Stimulated activated naive CD4-positive, alpha-beta T cell treated with Interleukin-2 at 50 U/mL for 16 hours (primary cell): Measurements from ENCODE around the gene FLT3.

ENCODE experiments used
- DNase-seq: peaks from one replicate; lab custom pipeline; 2025; lab: John Stamatoyannopoulos, UW

FLT3 gene

DNA sequence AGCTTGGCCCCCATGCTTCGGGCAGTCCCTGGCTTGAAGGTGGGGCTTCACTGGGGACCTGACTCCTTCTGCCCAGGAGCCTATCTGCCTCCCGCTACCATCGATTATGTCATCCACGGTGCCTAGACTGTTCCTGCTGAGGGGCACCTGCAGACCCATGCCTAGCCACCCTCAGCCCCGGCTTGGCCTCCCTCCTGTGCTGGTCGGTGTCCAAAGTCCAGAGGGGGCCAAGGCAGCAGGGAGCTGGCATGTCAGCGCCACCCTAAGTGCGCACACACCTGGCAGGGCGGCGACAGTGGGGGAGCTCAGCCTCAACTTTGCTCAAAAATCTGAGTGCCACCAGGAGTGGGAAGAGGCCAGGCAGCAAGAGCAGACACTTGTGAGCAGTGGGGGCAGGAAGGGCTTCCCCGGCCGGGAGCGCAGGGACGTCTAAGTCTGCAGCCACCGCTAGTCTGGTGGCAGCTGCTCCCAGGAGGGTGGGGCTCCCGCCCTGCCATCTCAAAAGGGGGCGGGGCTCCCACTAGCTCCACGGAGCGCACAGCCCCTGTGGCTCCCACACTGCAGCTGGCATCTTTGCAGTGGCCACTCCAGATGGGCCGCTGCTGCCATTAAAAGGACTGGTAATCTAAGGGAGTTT, 98.4 kb downstream of the FLT3 start:
- no peak for DNase-seq

DNA sequence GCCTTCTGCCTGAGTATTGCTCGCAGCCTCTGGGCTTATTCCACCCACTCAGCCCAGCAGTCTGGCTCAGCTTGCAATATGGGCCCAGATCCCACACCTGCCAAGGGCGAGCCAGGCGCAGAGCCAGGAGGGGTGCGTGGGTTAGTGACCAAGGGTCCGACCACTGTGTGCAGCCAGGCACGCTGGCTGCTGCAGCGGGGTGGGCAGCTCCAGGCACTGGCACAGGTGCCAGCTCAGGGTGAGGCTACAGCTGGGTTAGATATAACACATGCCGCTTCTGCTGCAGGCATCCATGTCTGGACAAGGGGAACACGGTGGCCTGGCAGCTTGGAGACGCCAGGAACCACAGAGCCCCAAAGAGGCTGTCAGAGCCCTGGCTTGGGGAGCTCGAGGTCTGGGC, 99.3 kb downstream of the FLT3 start:
- no peak for DNase-seq

DNA sequence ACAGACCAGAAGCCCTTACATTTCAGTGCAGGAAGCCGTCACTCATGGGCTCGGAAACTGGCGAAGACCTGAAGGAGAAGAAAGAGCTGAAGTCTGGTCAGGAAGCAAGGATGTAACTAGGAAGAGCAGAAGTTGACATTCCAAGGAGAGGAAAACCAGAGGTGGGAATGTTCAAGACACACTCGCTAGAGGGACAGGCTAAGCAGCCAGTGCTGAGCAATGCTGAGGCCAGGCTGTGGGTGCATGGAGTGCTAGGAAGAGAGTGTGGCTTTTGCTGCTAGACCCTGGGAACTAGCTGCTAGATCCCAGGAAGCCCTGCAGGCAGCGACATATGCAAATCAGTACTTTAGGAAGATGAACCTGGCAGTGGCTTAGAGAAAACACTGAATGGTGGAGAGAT, 99.8 kb downstream of the FLT3 start:
- no peak for DNase-seq

DNA sequence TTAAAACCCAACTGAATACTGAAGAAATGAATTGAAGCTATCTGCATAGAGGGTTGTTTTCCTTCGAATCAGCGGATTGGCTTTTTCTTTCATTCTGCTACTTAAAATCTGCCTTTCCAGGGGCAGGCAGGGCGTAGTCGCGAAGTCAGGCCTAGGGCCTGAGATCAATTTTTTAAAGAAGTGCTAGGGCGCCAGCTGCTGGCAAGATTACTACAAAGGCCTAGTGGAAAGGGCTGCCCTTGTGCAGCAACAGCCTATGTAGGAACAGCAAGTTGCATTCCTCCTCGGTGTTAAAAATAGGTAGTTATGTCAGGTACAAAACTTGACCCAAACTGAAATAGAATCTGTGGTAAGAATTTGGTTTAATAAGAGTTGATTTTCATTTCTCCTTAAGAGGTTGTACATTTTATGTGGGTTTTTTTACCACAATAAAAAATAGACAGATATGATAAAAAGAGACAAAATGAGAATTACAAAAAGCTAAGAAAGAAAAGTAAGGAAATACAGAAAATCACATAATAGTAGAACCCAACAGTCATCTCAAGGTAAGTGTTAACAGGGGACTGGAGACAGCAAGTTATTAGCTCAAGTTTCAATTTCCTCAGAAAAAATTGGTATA, 102.4 kb downstream of the FLT3 start:
- DNase-seq, result no peak

DNA sequence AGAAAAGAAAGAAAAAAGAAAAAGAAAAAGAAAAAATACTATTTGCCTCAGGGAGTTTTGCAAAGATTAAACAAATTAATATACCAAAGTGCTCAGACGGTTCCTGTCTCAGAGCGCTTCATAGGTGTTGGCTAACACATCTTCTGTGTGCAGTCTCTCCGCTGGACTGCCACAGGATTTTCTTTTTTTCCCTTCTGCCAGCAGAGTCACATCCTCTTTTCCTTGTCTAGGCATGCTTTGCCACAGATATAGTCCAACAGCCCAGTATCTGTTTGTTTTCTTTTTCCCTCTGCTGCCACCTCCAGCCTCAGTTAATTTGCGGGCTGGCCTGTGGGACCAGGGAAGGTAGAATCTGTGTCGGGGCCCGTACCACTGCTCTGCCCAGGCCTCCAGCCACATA, 108.5 kb downstream of the FLT3 start:
- DNase-seq, result no peak

DNA sequence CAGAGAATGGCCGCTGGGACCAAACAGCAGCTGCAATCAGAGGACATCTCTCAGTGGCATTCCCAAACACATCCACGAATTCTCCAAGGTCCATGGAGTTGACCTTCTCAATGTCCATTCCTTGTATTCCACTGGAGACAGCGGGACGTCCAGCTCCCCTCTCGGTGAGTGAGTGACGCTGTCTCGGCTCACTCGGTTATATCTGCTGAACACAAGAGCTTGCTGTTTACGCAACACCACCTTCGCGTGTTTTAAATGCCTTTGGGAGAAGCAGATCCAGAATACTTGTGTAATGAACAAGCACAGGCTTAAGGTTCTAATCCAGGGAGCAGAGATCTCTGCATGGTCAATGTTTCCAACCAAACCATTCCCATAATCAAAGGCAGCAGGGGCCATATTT, 111.9 kb downstream of the FLT3 start, which contains the start of gene URAD:
Gene URAD (minus strand): TSS at position 174 of the 400 bp plus-strand sequence. CDS start 56 bp downstream, at position 118.
- DNase-seq, result no peak

DNA sequence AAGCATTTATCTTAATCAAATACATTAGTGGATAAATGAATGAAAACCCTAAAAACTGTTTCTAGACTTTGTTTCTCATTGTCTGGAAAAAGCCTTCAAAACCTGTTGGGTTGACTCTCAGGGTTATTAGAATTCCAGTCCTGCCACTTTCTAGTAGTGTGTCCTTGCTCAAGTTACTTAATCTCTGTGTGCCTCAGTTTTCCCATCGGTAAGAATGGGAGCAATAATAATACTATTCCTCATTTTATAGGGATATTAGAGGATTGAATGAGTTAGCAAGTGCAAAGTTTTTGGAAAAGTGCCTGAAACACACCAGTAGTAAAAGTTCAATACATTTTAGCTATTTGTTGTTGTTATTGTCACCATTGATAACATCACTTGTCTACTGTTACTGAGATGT, 114.8 kb downstream of the FLT3 start:
- no peak for DNase-seq

DNA sequence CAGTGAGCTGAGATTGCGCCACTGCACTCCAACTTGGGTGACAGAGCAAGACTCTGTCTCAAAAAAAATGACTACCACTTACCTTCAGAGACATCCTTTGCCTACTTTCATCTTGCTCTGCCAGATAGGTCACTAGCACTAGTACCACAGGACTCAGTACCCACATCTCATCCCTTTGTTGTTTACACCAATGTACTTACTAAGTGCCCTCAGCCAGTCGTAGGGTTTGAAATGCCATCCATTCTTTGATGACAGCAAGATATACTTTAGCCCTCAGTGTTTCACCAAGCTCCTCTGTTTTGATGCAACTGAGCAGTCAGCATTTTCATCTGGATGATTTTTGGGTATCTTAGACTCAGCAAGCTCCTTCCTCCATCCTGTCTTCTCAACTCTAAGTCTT, 118.0 kb downstream of the FLT3 start:
- no peak for DNase-seq

DNA sequence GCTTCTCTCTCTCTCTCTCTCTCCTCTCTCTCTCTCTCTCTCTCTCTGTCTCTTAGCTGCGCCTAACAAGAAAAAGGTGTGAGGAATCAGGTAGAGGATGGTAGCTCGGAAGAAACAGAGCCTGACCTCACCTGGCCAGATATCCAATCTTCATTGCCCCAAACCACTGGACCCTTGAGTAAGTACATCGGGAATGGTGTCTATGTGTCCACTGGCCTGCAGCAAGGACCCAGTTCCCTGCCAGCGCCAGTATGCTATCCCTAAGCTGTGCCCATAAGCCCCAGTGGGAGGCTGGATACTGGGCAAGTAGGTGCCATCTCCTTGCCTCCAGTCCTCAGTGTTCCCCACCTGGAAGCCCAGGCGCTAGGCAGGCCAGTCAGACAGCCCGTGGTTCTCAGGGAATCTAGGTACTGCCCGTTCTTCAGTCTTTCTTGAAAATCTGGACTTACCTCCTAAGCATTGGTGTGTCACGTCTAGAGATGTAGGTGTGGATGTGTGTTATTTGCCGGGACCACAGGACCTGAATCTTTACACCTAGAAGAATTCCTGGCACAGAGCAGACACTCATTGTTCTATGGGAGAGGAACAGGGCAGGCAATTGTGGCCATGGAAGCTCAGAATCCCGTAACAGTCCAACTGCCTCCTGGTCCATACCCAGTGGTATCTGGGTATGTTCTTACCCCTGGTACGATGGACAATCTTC, 119.2 kb downstream of the FLT3 start:
- no peak for DNase-seq

DNA sequence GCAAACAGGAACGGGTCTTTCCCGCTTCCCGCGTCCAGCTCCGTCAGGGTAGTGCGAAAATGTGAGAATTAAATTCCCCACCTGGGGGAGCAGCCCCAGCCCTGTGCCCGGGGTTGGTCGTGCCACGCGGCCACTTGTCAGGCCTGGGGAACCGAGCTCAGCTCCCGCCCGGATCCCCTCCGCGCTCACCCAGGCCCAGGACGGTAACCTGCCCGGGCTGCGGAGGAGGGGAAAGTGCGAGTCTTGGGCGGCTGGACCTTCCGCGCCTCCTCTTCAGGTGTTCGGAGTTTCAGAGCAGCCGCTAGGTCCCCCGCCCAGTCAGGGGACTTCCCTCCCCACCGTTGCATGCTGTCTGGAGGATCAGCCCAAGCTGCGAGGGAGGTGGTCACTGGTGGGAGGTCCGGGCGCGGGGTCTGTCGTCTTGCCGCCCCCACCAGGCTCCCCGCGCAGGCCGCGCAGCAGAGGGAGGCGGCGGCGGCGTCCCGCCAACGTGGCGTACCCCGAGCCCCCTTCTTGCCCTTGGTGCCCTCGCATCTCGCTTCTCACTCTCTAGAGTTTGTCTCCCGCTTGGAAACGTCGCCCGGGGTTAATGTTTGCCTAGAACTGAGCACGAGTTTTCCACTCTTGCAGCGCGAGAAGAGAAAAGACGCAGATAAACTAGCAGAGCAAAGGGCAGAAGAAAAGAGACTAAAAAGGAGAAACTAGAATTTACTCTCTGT, 119.9 kb downstream of the FLT3 start:
- DNase-seq, result no peak

DNA sequence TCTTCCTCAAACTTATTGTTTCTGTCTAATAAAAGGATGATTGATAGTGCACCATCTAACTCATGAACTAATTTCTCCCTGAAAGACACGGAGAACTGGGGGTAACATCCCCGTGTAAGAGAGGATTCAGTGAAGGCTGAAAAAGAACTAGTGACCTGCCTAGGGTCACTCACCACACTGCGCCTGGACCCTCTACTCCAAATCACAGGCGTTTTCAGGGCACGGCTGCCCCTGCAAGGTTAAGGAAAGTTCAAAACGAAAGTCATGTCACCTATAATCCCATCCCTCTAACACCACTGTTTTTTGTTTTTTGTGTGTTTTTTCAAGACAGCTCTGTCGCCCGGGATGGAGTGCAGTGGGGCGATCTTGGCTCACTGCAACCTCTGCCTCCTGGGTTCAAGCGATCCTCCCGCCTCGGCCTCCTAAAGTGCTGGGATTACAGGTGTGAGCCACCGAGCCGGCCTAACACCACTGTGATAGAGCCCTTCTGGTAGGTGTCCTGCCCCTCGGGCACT, 120.6 kb downstream of the FLT3 start:
- no peak for DNase-seq

DNA sequence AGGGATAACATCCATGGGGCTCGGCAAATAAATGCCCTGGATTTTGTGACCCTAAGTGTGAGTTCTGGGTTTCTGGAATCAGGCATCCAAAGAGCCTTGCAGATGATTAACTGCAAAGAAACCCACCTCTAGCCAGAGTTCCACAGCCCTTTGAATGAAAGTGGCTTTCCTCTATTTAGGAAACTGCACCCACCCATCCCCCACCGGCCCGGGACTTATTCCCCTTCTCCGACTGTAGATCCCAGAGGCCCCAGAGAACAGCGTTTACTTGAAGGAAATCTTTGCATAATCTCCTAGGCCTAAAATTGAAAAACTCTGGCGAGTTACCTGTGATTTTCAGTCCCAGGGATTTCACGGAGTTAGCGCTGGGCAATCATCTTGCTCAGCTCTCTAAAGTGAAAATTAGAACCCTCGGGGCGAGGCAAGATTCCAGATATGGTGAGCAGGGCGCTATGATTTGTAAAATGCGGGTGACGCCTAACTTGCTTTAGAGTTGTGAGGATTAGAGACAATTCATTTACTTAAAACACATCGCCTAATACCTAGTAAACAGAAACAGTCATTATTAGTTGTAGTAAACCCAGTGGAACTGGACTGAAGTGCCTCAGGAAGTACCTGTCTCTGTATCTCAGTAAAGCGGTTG, 121.3 kb downstream of the FLT3 start:
- no peak for DNase-seq

DNA sequence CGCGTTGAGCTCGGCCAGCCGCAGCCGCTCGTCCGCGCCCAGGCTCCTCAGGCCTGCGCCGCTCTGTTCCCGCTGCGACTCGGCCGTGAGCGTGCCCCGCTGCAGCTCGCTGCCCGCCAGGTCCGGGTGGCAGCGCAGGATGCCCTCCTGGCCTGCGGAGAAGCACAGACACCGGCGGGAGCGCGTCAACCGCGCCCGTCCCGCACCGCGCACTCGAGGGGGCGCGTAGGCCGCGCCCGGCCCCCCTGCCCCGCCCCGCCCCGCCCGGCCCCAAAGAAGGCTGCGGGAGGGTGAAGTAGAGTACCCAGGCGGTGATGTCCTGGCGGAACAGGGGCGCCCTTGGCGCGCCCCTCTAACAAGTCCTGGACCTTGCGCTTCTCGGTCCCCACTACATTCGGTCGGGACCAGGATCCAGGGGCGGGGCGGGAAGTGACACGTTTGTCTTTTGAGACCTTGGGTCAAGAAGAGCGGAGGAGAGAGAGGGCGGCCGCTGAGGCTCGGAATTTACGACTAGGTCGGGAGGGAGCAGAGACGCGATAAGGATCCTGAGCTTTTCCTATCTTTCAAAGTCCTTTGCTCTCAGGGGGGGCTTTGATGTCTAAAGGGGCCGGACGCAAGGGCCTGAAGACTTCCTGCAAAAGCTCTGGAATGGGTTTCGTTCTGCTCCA, 121.9 kb downstream of the FLT3 start:
- DNase-seq, result no peak

DNA sequence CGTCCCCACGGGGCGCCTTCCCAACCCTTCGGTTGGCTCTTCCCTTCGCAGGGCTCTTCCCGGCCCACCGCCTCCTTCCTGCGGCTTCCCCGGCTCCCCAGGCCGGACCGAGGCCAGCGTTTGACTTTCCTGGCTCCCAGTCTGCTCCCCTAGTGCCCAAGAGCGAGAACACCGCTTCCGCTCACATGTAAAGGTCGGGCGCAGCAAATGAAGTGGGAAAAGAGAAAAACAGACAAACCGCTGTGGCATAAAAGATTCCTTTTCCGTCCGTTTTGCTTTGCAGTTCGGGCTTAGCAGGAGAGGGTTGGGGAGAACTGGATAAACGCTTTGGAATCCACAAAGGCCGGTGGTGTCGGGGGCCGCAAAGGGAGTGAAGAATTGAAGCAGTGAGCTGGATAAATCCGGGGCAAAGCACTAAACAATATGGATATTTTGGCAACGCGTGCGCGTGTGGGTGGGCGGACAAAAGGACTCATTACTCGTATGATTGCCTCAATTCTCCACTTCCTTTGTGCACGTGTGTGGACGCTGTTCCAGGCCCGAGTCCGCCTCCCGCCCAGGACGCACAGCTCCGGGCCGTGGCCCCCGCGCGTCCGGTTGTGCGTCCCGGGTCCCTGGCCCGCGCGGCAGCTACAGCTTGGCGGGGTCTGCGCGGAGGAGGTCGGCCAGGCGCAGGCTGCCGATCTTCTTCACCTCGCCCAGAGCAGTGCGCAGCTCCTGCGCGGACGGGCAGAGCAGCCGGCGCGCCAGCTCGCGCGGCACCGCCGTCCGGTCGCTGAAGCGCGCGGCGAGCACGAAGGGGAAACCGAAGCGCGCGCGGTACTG, 122.7 kb downstream of the FLT3 start:
- no peak for DNase-seq

DNA sequence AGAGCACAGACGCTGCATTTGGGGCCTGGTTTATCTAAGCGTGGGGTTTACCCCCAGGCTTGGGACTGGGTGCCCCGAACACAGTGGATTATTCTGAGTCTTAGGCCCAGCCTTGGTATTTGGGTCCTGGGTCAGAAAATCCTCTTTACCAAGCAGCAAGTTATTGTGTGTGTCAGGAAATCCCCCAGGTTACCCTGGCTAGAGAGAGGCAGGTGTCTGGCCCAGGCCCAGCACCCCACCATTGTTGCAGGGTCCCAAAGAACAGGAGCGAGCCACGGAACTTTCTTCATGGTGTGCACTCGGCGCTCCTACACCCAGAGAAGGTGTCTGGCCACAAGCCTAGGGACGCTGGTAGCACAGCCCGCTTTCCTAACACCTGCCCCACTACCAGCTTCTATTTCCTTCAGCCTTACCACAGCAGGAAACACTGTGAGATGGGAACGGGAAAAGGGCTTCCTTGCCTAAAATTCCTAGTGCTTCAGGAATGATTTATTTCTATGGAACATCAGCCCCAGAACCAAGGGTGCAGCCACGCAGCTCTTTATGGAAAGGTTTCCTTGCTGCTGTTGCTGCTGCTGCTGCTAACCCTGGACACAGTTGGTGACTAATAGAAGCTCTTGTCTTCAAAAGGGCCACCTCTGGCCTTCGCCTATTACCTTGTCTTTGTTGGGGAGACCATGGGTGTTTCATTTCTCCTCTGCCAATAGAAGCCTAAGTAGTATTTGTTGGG, 123.8 kb downstream of the FLT3 start:
- DNase-seq, result no peak

DNA sequence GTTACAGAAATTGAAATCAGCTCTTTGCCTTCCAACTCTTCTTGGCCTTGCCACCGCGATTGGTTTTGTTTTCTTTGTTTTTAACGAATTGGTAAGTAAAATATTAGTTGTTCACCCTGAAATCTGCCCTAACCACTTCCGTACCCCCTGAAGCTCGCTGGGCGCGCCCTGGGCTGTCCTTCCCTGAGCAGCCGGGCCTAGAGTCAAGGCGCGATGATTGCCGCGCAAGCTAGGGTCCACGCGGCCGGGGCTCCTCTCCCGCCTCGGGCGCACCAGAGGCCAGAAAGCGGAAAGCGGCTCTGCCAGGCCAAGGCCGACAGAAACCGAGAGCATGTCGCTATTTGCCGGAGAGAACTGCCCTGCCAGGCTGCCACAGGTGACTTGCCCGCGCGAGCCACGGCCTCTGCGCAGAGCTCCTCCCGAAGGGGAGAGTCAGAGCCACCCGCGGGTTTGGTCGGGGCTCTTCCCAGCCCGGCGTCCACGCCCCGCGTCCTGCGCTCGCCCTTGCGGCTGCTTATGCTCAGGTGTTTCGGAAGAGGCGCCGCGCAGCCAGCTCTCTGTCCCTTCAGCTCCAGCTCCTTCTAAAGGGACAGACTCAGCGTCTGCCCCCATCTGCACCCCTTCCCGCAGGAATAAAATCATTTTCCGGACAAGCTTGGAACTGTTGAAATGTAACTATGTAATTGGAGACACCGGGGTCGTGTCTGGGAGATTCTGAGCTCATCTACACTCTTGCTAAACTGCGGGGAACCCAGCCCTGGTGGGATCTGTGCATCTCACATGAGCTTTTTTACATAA, 124.6 kb downstream of the FLT3 start:
- DNase-seq, result no peak

DNA sequence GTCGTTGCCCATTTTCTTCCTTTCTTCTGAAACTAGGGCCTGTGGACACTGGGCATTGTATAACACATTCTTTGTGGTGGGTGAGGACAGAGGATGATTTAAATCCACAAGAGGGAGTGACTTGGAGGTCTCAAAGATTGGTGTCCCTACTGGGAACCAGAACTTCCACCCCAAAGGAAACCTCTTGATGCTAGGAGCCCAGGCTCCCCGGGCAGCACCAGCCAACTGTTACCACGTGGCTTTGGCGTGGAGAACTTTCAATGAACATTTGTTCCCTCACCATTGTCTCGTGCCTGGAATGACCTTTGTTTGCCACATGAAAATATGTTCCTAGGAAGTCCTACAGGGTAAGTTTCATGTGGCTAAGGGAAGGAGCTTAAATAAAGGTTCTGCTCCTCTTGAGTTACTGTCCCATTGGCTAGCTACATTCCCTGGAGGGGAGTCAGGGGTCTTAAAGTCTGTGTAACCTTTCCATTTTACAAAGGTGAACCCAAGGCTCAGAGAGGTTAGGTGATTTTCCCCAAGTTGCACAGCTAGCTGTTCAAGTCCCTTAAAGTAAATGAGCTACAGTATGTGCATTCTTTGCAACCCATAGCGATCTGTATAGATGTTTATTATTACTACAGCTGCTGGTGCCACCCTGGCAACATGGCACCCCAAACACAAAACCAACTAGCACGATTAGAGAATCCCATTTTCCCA, 126.3 kb downstream of the FLT3 start:
- no peak for DNase-seq

DNA sequence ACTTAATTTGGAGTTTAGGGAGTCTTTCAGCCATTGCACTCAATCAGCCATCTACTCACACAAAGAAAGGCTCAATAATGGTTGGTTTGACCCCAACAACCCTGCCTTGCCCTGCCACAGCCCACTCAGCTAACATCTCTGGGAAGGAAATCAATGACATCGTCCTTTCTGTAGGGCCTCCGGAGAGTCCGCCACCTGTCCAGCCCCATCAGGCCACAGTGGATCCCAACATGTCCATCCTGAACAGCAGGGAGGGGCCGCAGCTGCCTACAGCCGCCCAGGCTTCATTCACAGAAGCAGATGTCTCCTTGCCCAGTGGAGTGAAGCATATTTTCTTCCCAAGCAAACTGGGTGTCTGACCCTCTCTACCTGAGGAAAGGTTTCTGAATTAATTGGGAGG, 127.1 kb downstream of the FLT3 start:
- no peak for DNase-seq

DNA sequence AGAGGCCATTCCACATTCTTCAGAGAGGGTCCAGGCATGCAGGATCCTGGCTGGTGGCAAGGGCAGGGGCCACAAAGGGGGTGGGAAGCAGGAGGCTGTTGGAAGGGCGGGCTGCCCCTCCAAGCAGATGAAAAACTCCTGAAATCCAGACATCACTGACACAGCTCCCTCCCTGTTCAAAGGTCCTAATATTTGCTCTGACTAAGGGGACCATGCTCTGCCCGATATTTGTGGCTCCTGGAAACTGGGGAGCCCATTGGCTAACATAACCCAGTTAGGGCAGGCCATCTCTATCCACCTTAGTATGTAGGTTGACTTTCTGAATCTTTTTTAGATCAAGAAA, 127.9 kb downstream of the FLT3 start:
- DNase-seq, result no peak
